Measurements from ENCODE around the gene PRDX6. TPM values are rescaled to one million over a fixed set of nuclear protein-coding genes. Genes with fewer than 3 reads are reported as not detected.

The PRDX6 gene
- total RNA-seq, 3 donors from 2014 or later, result 250 to 691 (median 267) TPM

- Histone ChIP-seq H3K4me3 (no peak overlapping the region), H3K36me3 (no peaks in the 10 kb centered on the region), H3K27me3 (no peaks in the 10 kb centered on the region), H3K4me1 (no peaks in the 10 kb centered on the region), H3K27ac (no peak overlapping the region), H3K9me3 (no peaks in the 10 kb centered on the region)
- no peak for DNase-seq (ENCODE audit: low spot score in 2 of 2)
- intact Hi-C loops (cut with DNase I; ENCODE audit: low total_unique reads), result loop anchor here (5.0 kb wide), 1 partner anchor 288 kb away; no protein-coding TSS in a partner anchor
- TF ChIP-seq POLR2AphosphoS5 (IDR thresholded peaks at IDR 0.05) (no peak), POLR2A (IDR thresholded peaks at IDR 0.05) (no peak)
- TF ChIP-seq, protein P1, sequence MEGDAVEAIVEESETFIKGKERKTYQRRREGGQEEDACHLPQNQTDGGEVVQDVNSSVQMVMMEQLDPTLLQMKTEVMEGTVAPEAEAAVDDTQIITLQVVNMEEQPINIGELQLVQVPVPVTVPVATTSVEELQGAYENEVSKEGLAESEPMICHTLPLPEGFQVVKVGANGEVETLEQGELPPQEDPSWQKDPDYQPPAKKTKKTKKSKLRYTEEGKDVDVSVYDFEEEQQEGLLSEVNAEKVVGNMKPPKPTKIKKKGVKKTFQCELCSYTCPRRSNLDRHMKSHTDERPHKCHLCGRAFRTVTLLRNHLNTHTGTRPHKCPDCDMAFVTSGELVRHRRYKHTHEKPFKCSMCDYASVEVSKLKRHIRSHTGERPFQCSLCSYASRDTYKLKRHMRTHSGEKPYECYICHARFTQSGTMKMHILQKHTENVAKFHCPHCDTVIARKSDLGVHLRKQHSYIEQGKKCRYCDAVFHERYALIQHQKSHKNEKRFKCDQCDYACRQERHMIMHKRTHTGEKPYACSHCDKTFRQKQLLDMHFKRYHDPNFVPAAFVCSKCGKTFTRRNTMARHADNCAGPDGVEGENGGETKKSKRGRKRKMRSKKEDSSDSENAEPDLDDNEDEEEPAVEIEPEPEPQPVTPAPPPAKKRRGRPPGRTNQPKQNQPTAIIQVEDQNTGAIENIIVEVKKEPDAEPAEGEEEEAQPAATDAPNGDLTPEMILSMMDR (IDR thresholded peaks at IDR 0.05), result no peak
Observed at GRCh38 chr1:173505391-173505790, 28.3 kb downstream of the PRDX6 start.

GRCh38 chr1:173506437-173506836 lies 29.3 kb downstream of the PRDX6 start:
- intact Hi-C loops (cut with DNase I; ENCODE audit: low total_unique reads), result loop anchor here (5.0 kb wide), 1 partner anchor 289 kb away; no protein-coding TSS in a partner anchor
- H3K4me3 ChIP-seq, result no peak overlapping the region
- TF ChIP-seq POLR2A (IDR thresholded peaks at IDR 0.05) (no peak), POLR2AphosphoS5 (IDR thresholded peaks at IDR 0.05) (no peak)
- TF ChIP-seq, protein P1 (IDR thresholded peaks at IDR 0.05), result no peak
- H3K27ac ChIP-seq, result no peak overlapping the region
- no peaks in the 10 kb centered on the region for H3K36me3 ChIP-seq
- H3K27me3 ChIP-seq, result no peaks in the 10 kb centered on the region
- no peak for DNase-seq (ENCODE audit: low spot score in 2 of 2)
- H3K9me3 ChIP-seq, result no peaks in the 10 kb centered on the region
- H3K4me1 ChIP-seq, result no peaks in the 10 kb centered on the region

GRCh38 chr1:173507205-173507846 lies 30.2 kb downstream of the PRDX6 start:
- intact Hi-C loops (cut with DNase I; ENCODE audit: low total_unique reads), result loop anchor here (5.0 kb wide), 1 partner anchor 290 kb away; no protein-coding TSS in a partner anchor
- Histone ChIP-seq H3K9me3 (no peaks in the 10 kb centered on the region), H3K27me3 (no peaks in the 10 kb centered on the region), H3K4me1 (no peaks in the 10 kb centered on the region), H3K27ac (no peak overlapping the region), H3K36me3 (no peaks in the 10 kb centered on the region), H3K4me3 (no peak overlapping the region)
- TF ChIP-seq POLR2A (IDR thresholded peaks at IDR 0.05) (no peak), POLR2AphosphoS5 (IDR thresholded peaks at IDR 0.05) (no peak)
- TF ChIP-seq, protein P1 (IDR thresholded peaks at IDR 0.05), result no peak
- DNase-seq (ENCODE audit: low spot score in 2 of 2), result no peak

DNA sequence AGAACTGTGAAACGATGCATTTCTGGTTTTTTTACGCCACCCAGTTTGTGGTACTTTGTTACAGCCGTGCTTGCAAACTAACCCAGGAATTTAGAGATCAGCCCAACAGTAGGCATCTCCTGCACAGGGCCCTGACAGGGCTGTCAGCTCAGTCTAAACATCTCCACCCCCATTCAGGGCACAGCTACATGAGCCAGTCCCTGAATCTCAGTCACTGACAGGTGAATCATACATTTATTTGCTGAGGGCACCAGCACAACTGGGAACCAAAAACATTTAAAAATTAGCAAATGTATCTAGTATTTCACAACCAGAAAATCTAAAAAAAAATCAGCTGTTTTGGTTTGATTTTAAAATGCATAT lies 30.7 kb downstream of the PRDX6 start:
- Histone ChIP-seq H3K36me3 (no peaks in the 10 kb centered on the region), H3K9me3 (no peaks in the 10 kb centered on the region), H3K27me3 (no peaks in the 10 kb centered on the region), H3K27ac (no peak overlapping the region), H3K4me3 (no peak overlapping the region), H3K4me1 (no peaks in the 10 kb centered on the region)
- no peak for DNase-seq (ENCODE audit: low spot score in 2 of 2)
- no peak for TF ChIP-seq POLR2A (IDR thresholded peaks at IDR 0.05)
- no peak for TF ChIP-seq POLR2AphosphoS5 (IDR thresholded peaks at IDR 0.05)
- TF ChIP-seq, protein P1 (IDR thresholded peaks at IDR 0.05), result no peak
- intact Hi-C loops (cut with DNase I; ENCODE audit: low total_unique reads), result loop anchor here (5.0 kb wide), 1 partner anchor 291 kb away; no protein-coding TSS in a partner anchor

DNA sequence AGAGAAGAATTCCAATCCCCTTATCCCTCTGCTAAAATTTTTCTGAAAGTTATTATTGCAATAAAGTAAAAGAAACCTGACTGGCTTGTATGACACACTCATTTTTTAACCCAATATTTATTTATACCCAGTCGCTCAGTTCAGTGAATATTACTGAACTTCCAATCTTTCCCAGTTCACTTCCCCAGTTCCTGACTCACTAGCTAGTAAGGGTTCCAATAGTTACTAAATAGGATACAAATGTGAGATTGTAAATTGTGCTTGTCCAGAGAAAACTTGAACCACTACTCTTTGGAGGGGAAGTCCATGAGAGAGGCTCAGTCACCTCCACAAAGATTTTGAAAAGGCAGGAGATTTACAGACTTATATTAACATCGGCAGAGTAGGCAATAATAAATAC lies 31.4 kb downstream of the PRDX6 start:
- no peaks in the 10 kb centered on the region for H3K36me3 ChIP-seq
- no peak for DNase-seq (ENCODE audit: low spot score in 2 of 2)
- H3K4me1 ChIP-seq, result no peaks in the 10 kb centered on the region
- H3K27me3 ChIP-seq, result no peaks in the 10 kb centered on the region
- TF ChIP-seq, protein P1 (IDR thresholded peaks at IDR 0.05), result no peak
- no peak for TF ChIP-seq POLR2A (IDR thresholded peaks at IDR 0.05)
- no peak for TF ChIP-seq POLR2AphosphoS5 (IDR thresholded peaks at IDR 0.05)
- intact Hi-C loops (cut with DNase I; ENCODE audit: low total_unique reads), result loop anchor here (5.0 kb wide), 1 partner anchor 291 kb away; no protein-coding TSS in a partner anchor
- H3K9me3 ChIP-seq, result peaks cover 0 to 1% of the 10 kb centered on the region in 2 donors
- no peak overlapping the region for H3K27ac ChIP-seq
- no peak overlapping the region for H3K4me3 ChIP-seq
